ENCODE data around the gene PSMA1. TPM values are rescaled to one million over a fixed set of nuclear protein-coding genes. Genes with fewer than 3 reads are reported as not detected.
A peak's percentile ranks its signal among the peaks of the same experiment; 100 is the strongest.

PSMA1 gene
- total RNA-seq, 3 donors from 2014 or later (not counting 1 experiment from before 2014, with no cell fraction given), result 143 to 176 (median 155) TPM

- Mint-ChIP-seq H3K27me3 (ENCODE audit: low read depth in 2 of 2) (no peaks in the 10 kb centered on the region), H3K9me3 (no peaks in the 10 kb centered on the region), H3K4me1 (peaks cover 36 to 51% of the 10 kb centered on the region in 2 donors), H3K27ac (peak overlapping the region; percentile 96 to 97), H3K36me3 (peaks cover 18% of the 10 kb centered on the region), H3K4me3 (peak overlapping the region; percentile 98)
- intact Hi-C loops (cut with micrococcal nuclease), result loop anchor here (1.0 to 5.0 kb wide), 4 partner anchors 21 to 406 kb away; partner anchors contain the start of genes CYP2R1 and PSMA1
- DNase-seq (peak in 1 of 2 donors; percentile 61), ATAC-seq (peak; percentile 31 to 49 (median 38))
- H3K9me3 ChIP-seq (ENCODE audit: control insufficient read depth, insufficient read depth, low read length), result no peaks in the 10 kb centered on the region
- under 1% methylated on average over 13 of the region's 19 CpGs for WGBS (ENCODE audit: insufficient coverage)
- H3K4me3 ChIP-seq (ENCODE audit: low read length), result peak overlapping the region; percentile 94
- TF ChIP-seq, protein P1, sequence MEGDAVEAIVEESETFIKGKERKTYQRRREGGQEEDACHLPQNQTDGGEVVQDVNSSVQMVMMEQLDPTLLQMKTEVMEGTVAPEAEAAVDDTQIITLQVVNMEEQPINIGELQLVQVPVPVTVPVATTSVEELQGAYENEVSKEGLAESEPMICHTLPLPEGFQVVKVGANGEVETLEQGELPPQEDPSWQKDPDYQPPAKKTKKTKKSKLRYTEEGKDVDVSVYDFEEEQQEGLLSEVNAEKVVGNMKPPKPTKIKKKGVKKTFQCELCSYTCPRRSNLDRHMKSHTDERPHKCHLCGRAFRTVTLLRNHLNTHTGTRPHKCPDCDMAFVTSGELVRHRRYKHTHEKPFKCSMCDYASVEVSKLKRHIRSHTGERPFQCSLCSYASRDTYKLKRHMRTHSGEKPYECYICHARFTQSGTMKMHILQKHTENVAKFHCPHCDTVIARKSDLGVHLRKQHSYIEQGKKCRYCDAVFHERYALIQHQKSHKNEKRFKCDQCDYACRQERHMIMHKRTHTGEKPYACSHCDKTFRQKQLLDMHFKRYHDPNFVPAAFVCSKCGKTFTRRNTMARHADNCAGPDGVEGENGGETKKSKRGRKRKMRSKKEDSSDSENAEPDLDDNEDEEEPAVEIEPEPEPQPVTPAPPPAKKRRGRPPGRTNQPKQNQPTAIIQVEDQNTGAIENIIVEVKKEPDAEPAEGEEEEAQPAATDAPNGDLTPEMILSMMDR (IDR thresholded peaks at IDR 0.05), result no peak
- no peaks in the 10 kb centered on the region for H3K27me3 ChIP-seq (ENCODE audit: control insufficient read depth, insufficient read depth, low read length)
- H3K36me3 ChIP-seq (ENCODE audit: control insufficient read depth, insufficient read depth, low read length), result peaks cover 37% of the 10 kb centered on the region
- peak overlapping the region; percentile 89 for H3K27ac ChIP-seq (ENCODE audit: low read length)
- H3K4me1 ChIP-seq (ENCODE audit: control insufficient read depth, insufficient read depth, low read length), result peaks cover 4% of the 10 kb centered on the region
Measured at GRCh38 chr11:14499178-14499559, 21.0 kb downstream of the PSMA1 start.

- Mint-ChIP-seq H3K36me3 (peaks cover 20% of the 10 kb centered on the region), H3K9me3 (no peaks in the 10 kb centered on the region), H3K27ac (peak overlapping the region in 1 of 2 donors; percentile 40), H3K27me3 (ENCODE audit: low read depth in 2 of 2) (no peaks in the 10 kb centered on the region), H3K4me3 (no peak overlapping the region), H3K4me1 (peaks cover 16 to 18% of the 10 kb centered on the region in 2 donors)
- no peaks in the 10 kb centered on the region for H3K9me3 ChIP-seq (ENCODE audit: control insufficient read depth, insufficient read depth, low read length)
- TF ChIP-seq, protein P1 (IDR thresholded peaks at IDR 0.05), result no peak
- no peaks in the 10 kb centered on the region for H3K27me3 ChIP-seq (ENCODE audit: control insufficient read depth, insufficient read depth, low read length)
- H3K27ac ChIP-seq (ENCODE audit: low read length), result no peak overlapping the region
- WGBS (ENCODE audit: insufficient coverage), result 100% methylated on average over 1 of the region's 3 CpGs
- no peak for ATAC-seq
- DNase-seq, result no peak
- H3K36me3 ChIP-seq (ENCODE audit: control insufficient read depth, insufficient read depth, low read length), result peaks cover 84% of the 10 kb centered on the region
- intact Hi-C loops (cut with micrococcal nuclease), result no loop called here
- H3K4me3 ChIP-seq (ENCODE audit: low read length), result no peak overlapping the region
- no peaks in the 10 kb centered on the region for H3K4me1 ChIP-seq (ENCODE audit: control insufficient read depth, insufficient read depth, low read length)
Measured at GRCh38 chr11:14480716-14481115, 39.5 kb downstream of the PSMA1 start.

- peaks cover 38% of the 10 kb centered on the region for H3K36me3 Mint-ChIP-seq
- 100% methylated on average over 1 of the region's 1 CpG for WGBS (ENCODE audit: insufficient coverage)
- ATAC-seq (no peak), DNase-seq (no peak)
- Histone ChIP-seq H3K27ac (ENCODE audit: low read length) (no peak overlapping the region), H3K27me3 (ENCODE audit: control insufficient read depth, insufficient read depth, low read length) (no peaks in the 10 kb centered on the region), H3K4me3 (ENCODE audit: low read length) (no peak overlapping the region), H3K36me3 (ENCODE audit: control insufficient read depth, insufficient read depth, low read length) (peaks cover 94% of the 10 kb centered on the region), H3K9me3 (ENCODE audit: control insufficient read depth, insufficient read depth, low read length) (no peaks in the 10 kb centered on the region), H3K4me1 (ENCODE audit: control insufficient read depth, insufficient read depth, low read length) (no peaks in the 10 kb centered on the region)
- peak overlapping the region; percentile 29 to 64 for H3K27ac Mint-ChIP-seq
- no peaks in the 10 kb centered on the region for H3K9me3 Mint-ChIP-seq
- intact Hi-C loops (cut with micrococcal nuclease), result no loop called here
- no peaks in the 10 kb centered on the region for H3K27me3 Mint-ChIP-seq (ENCODE audit: low read depth in 2 of 2)
- H3K4me3 Mint-ChIP-seq, result no peak overlapping the region
- H3K4me1 Mint-ChIP-seq, result peaks cover 34 to 49% of the 10 kb centered on the region in 2 donors
- TF ChIP-seq, protein P1 (IDR thresholded peaks at IDR 0.05), result no peak
Measured at GRCh38 chr11:14471127-14471526, 49.1 kb downstream of the PSMA1 start.

DNA sequence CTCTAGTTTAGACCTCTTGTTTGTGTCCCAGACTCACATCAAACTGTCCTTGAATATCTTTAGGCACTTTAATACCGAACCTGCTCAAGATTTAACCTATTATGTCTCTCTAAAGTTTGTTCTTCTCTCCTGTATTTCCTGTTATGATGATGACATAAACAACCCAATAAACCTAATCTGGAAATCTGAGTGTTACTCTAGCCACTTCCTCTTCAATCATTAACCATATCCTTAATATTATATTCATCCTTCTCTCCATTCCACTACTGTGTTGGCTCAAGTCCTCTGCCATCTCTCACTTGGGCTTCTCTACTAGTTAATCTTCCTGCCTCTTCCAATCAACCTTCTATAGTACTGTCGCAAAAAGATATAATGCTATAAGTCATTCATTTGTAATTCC, 56.6 kb downstream of the PSMA1 start:
- Mint-ChIP-seq H3K4me3 (no peak overlapping the region), H3K4me1 (peaks cover 6 to 11% of the 10 kb centered on the region in 2 donors), H3K36me3 (peaks cover 4% of the 10 kb centered on the region), H3K27ac (no peak overlapping the region), H3K9me3 (no peaks in the 10 kb centered on the region), H3K27me3 (ENCODE audit: low read depth in 2 of 2) (no peaks in the 10 kb centered on the region)
- no peak for ATAC-seq
- H3K4me1 ChIP-seq (ENCODE audit: control insufficient read depth, insufficient read depth, low read length), result no peaks in the 10 kb centered on the region
- TF ChIP-seq, protein P1 (IDR thresholded peaks at IDR 0.05), result no peak
- no peak overlapping the region for H3K27ac ChIP-seq (ENCODE audit: low read length)
- H3K4me3 ChIP-seq (ENCODE audit: low read length), result no peak overlapping the region
- no peak for DNase-seq
- WGBS (ENCODE audit: insufficient coverage), result 93% methylated on average over 2 of the region's 2 CpGs
- H3K9me3 ChIP-seq (ENCODE audit: control insufficient read depth, insufficient read depth, low read length), result no peaks in the 10 kb centered on the region
- peaks cover 93% of the 10 kb centered on the region for H3K36me3 ChIP-seq (ENCODE audit: control insufficient read depth, insufficient read depth, low read length)
- no peaks in the 10 kb centered on the region for H3K27me3 ChIP-seq (ENCODE audit: control insufficient read depth, insufficient read depth, low read length)
- intact Hi-C loops (cut with micrococcal nuclease), result no loop called here
